Muscle of back (tissue), 11 donors: ENCODE data around the gene MINDY2. TPM values are rescaled to one million over a fixed set of nuclear protein-coding genes. Genes with fewer than 3 reads are reported as not detected.
A peak's percentile ranks its signal among the peaks of the same experiment; 100 is the strongest.
"Not testable (repeated sequence)": the region's sequence is repeated elsewhere in the genome, so short reads cannot be mapped to it uniquely, and the experiment has no call there.

Experiments
- DNase-seq, 3 donors: peaks; one replicate each; pipeline versions ENCODE4 v3.0.0 to v3.0.0-alpha.2; 2013
- polyA plus RNA-seq, 10 donors: library from polyadenylated mRNA; unstranded; fragments of 120-200 nt; gene quantifications; one replicate each; pipeline ENCODE4 v1.2.1, GENCODE V29; 2013; ENCODE audit not compliant: insufficient read length in 10 of 10

Gene MINDY2
- polyA plus RNA-seq, 10 donors, result 6.0 to 12.6 (median 10.1) TPM

DNA sequence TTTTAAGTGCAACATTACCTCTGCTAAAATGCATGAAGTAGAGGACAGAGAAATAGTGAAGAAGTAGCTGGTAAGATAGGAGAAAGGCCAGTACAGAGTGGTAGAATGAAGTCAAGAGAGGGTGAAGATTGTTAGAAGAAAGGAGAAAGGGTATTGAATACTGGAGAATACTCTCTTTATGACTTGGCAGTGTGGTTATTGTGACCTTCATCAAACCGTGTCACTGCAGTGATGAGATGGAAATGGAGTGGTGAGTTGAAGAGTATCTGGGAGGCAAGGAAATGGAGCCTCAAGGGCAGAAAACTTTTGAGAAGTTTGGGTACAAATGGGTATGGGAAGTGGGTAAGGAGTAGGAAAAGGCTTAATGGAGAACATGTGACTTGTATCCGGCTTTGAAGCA is 24.7 kb downstream of the MINDY2 start:
- no peak for DNase-seq

DNA sequence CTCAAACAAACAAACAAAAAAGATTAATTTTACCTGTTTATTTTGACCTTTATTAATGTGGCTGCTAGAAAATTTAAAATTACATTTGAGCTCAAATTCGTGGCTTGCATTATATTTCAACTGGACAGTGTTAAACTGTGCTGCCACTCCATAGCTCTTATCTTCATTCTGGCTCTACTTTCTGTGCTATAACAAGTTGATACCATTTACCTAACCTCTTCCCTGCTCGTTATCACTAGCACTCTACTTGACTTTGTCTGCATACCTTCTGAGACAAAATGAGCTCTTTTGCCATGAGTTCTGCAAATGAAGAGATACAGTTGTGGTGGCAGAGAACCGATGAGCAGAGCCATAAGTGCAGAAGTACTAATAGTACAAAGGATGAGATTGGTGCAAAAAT is 26.4 kb downstream of the MINDY2 start:
- no peak for DNase-seq

DNA sequence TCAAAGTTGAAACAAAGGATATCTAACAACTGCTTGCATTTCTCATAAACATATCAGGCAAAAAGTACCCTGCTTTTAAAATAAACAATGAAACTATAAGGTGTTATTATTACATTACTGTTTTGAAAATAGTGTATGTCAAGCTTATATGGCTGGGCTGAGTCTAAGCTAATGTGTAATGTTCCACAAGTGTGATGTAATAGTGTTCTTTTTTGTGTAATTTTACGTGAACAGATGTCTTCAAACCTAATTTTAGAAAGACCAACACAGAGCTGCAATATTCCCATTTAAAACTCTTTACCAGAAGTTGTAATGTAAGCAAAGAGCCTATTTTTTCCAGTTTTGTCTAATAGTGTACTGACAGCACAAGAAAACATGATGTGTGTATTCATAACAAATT is 34.0 kb downstream of the MINDY2 start:
- DNase-seq, result no peak

DNA sequence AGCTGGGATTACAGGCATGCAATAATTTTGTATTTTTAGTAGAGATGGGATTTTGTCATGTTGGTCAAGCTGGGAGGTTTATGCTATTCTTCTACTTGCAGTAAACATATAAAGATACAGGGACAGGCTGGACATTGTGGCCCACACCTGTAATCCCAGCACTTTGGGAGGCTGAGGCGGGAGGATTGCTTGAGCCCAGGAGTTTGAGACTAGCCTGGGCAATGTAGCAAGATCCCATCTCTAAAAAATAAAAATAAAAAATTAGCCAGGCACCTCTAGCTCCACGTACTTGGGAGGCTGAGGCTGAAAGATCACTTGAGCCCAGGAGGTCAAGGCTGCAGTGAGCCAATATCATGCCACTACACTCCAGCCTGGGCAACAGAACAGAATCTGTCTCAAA is 52.2 kb downstream of the MINDY2 start:
- not testable (repeated sequence) for DNase-seq

DNA sequence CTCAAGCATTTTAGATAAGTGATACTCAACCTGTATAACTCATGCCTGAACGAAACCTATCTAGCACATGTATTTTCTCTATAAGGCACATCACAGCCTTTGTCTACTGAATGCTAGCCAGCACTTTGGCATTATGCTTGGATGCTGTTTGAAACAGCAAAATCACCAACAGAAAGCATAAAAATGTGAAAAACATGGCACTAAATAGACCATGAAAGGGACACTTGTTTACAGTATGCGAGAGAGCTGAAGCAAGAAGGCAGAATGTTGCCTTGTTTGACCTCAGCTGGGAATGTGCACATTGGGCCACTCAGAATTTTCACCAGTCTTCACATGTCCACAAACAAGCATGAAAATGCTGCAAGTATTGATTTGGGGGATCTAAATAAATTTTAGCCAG is 59.5 kb downstream of the MINDY2 start:
- no peak for DNase-seq

DNA sequence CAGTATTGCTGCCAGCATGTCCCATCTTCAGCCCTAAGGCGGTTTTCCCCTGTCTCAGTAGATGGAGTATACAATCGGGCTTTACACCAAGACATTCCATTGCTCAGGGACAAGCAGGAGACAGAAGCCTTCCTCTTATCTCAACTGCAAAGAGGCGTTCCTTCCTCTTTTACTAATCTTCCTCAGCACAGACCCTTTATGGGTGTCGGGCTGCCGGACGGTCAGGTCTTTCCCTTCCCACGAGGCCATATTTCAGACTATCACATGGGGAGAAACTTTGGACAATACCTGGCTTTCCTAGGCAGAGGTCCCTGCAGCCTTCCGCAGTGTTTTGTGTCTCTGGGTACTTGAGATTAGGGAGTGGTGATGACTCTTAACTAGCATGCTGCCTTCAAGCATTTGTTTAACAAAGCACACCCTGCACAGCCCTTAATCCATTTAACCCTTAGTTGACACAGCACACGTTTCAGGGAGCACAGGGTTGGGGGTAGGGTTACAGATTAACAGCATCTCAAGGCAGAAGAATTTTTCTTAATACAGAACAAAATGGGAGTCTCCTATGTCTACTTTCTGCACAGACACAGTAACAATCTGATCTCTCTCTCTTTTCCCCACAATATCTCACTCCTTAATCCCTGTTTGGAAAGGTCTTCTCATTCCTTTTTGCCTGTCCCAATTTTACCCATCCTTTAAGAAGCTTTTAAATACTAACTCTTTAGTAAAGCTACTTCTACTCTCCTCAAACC is 62.8 kb downstream of the MINDY2 start:
- not testable (repeated sequence) for DNase-seq

DNA sequence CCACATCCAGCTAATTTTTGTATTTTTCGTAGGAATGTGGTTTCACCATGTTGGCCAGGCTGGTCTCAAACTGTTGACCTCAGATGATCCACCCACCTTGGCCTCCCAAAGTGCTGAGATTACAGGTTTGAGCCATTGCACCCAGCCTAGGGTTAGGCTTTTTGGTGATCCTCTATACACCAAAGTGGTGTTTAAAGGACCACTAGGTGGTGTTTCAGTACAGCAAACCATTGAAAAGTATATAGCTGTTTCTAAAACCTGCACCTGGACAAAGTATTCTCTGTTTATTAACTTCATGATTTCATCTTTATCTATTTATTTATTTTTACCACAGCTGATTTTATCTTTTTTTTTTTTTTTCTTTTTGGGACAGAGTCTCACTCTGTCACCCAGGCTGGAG is 68.4 kb downstream of the MINDY2 start:
- DNase-seq, result peak in 1 of 3 donors; percentile 6

DNA sequence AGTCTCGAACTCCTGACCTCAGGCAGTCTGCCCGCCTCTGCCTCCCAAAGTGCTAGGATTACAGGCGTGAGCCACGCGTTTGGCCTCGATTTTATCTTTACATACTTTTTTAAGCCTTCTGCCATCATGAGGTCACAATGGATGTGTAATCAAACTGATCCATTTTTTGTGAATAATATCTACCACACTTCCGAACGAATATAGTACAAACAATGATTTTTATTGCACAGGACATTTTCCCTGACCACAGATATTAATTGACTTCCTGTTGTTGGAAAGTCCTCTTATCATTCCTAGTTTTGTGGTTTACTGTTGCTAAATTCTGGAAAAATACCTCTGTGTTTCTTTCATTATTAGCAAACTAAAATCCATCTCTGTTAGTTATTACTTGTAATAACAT is 68.9 kb downstream of the MINDY2 start:
- DNase-seq, result no peak

DNA sequence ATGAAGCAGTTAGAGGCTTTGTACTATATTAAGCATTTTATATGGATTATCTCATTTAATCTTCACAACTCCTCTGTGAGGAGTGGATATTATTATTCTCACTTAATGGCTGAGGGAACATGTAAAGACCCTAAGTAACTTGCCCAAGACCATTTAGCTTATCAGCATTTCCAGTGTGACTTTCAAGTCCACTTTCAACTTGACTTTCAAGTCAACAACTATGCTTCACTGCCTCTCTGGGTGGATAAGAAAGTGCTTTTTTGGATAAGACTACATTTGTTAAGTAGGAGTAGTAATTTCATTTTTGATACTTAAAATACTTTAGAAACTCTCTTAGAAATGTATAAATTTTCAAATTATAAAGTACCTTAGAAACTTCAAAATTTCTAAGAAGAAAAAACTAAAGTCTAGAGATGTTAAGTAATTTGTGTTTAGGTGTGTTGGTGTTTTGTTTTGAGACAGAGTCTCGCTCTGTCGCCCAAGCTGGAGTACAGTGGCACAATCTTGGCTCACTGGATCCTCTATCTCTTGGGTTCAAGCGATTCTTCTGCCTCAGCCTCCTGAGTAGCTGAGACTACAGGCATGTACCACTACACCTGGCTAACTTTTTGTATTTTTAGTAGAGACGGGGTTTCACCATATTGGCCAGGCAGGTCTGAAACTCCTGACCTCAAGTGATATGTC is 71.8 kb downstream of the MINDY2 start:
- DNase-seq, result no peak

DNA sequence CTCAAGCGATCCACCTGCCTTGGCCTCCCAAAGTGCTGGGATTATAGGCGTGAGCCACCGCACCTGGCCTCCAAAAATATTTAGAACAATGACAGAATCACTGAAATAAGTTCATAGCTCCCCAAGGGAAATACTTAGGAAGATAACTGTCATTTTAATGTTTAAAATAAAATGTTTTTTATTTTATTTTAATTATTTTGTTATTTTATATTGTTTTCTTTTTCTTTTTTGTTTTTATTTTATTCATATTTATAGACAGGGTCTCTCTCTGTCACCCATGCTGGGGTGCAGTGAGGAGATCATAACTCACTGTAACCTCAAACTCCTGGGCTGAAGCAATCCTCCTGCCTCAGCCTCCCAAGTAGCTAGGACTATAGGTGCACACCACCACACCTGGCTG is 80.1 kb downstream of the MINDY2 start:
- DNase-seq, result not testable (repeated sequence)

DNA sequence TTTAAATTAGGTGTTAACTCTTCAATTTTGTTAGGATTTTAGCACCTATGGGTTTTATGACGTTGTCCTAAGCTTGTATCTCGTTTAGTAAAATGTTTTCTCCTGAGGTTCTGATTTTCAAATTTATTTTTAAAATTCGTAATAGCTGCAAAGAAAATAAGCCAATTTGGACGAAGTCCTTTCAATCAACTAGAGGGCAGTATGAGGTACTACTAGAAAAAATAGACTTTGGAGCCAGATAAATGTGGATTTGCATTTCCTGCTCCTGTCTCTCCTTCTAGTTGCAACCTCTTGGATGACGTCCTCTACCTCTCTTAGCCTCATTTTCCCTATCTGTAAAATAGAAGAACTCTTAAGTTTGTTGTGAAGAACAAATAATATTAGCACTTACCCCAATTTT is 81.2 kb downstream of the MINDY2 start:
- DNase-seq, result no peak

DNA sequence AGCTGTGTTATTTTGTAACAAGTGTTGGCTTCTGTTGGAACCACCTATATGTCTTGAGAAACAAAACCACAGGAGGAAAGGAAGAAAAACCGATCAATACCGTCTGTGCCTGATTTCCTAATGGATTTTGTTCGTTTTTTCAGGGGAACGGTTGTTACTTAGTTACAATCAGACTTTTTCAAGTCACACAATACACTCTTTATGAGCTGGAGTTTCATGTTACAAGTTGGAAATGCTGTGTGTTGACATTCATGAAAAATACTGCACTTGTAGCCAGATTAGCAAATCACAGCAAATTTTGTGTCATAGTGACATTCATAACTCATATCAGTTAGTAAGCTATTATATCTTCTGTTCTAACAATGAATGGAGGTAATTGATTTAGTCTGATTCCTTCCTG is 83.5 kb downstream of the MINDY2 start:
- no peak for DNase-seq

DNA sequence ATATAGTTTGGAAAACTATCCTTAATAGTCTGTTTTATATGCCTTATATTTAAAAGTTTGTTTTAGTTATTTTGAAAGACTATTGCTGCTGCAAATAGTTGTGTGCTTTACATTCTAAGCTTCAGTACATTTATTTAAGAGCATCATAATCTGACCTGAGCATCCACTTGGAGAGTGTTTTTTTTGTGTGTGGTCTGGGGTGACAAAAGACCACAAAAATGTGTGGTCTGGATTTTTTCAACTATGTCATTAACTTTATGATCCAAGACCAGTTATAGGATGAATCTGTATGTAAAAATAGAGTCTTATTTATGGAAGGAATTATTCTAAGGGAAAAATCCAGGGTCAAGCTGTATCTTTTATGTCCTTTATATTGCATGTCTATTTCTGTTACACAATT is 85.0 kb downstream of the MINDY2 start:
- DNase-seq, result peak in 1 of 3 donors; percentile 56

DNA sequence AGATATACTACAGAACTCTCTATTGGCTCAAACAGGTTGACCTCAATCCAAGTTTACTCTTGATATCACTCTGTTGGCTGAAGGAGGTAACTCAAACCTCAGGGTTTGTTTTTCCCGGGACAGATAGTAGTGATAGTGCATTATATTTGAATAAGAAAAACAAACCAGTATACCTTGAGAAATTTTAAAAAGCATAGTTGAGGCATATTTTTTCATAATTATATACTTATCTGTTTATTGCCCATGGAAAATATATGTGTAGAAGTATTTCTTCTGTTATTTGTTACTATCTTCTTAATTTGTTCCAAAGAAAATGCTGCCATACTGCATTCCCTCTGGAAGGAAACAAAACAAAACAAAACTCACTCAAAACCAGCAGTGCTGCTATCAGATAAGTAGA is 85.5 kb downstream of the MINDY2 start:
- not testable (repeated sequence) for DNase-seq

DNA sequence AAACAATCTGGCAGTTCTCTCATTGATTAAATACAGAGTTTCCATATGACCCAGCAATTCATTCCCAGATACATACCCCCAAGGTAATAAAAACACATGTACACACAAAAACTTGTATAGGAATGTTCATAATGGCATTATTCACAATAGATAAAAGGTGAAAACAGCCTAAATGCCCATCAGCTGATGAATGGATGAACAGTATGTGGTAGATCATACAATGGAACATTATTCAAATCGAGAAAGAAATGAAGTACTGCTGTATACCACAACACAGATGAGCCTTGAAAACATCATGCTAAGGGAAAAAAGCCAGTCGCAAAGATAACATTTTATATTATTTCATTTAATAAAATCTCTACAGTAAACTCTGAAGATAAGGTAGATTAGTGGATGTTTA is 91.2 kb downstream of the MINDY2 start:
- DNase-seq, result no peak

DNA sequence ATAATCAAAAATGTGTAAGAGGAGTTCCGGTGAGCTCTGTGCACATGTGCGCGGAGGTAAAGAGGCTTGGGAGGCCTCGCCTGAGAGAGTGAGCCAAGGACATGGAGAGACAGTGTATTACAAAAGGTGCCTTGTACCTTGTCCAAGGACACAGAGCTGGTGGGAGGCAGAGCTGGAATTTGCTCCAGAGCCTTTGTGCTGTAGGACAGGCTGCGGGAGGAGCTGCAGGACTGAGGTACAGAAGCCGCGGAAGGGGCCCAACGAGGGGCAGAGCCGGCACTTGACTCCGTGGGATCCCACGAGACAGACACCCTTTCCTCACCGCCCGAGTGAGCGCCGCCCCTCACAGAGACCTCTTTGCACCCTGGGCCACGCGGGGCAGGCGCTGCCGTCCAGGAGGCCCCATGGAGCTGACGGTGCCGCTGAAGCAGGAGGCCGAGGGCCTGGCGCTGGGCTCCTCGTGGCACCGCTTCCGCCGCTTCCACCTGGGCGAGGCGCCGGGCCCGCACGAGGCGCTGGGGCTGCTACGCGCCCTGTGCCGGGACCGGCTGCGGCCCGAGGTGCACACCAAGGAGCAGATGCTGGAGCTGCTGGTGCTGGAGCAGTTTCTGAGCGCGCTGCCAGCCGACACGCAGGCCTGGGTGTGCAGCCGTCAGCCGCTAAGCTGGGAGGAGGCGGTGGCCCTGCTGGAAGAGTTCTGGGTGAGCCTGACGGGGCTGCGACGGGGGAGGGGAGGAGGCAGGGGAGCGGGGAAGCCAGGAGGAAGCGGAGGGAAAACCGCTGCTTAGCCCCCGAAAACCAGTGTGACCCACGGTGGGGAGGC is 93.7 kb downstream of the MINDY2 start:
- DNase-seq, result peak; percentile 24 to 80 (median 26)

DNA sequence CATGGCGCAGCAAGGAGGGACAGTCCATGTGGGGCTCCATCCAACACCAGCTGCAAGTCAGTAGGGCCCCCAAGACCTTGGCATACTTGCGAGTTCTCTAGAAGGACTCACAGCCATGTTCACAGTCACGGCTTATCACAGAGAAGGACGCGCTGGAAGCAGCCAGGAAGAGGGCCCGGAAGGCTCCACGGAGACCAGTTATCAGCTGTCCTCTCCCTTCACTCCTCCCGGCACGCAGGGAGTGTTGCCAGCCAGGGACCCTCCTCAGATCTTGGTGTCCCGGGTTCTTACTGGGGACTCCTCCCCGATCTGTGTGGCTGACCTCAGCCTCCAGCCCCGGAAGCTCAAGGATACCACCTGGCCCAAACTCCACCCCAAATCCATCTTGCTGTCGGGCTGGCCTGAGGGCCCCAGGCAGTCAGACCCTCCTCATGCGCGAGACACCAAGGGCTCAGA is 94.4 kb downstream of the MINDY2 start:
- no peak for DNase-seq

DNA sequence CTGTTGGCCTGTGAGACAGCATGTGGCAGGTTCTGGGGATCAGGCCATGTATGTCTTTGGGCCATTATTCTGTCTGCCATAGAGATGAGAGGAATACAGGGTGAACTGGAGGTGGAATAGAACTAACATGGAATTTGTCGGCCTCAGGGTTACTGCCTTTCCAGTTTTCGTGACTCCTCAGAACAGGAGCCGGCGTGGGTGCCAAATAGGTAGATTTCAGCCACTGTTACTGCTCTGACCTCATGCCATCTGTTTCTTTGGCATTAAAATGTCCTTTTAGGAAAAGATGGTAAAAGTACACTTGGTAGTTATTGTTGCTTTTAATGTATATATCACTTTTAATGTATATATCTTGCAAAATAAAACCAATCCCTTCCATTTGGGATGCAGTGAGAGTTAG is 96.8 kb downstream of the MINDY2 start:
- no peak for DNase-seq

DNA sequence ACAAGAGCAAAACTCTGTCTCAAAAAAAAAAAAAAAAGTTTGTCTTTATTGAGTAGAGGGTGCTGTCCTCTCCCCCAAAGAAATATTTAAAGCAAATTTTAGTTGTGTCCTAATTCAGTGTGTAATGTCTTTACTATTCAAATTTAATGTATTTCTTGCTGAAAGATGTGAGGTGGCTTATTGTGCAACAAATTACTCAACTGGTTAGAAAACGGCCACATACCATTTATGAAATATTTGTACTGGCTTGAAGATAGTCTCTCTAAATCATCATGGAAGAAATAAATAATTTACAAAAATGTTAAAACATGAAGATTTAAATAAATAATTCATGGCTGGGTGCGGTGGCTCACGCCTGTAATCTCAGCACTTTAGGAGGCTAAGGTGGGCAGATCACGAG is 99.3 kb downstream of the MINDY2 start:
- DNase-seq, result peak in 1 of 3 donors; percentile 11

DNA sequence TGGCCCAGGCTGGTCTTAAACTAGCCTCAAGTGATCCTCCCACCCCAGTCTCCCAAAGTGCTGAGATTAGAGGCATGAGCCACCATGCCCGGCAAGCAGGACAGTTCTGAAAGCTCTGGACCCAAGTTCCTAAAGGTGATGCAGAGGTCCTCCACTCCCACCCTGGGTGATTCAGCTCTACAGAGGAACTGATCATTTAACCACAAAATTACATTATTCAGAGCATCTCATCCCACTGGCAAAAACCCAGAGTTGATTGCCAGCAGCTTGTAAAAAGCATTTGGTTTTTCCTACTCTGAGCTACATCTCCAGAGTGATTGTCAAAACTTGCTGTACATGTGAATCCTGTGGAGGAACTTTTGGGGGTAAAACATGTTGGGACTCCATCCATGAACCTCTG is 102.2 kb downstream of the MINDY2 start:
- DNase-seq, result peak in 2 of 3 donors; percentile 17 to 27

DNA sequence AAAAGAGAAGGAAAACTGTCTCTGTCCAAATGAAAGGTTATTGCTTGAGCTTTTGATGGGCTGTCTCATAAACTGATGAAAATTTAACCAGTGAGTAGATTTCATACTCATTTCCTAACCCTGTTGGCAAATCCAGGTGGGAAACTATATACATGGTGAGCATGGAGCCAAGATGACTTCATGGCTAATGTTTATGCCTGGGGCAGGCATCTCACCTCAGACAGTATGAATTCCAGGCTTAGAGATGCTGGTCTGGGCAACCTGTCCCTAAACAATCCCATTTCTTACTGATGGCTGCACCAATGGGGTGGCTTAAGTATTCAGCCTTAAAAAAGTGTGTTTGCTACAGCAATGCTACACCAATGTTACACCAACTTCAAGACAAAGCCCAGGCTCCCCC is 104.2 kb downstream of the MINDY2 start:
- DNase-seq, result no peak

DNA sequence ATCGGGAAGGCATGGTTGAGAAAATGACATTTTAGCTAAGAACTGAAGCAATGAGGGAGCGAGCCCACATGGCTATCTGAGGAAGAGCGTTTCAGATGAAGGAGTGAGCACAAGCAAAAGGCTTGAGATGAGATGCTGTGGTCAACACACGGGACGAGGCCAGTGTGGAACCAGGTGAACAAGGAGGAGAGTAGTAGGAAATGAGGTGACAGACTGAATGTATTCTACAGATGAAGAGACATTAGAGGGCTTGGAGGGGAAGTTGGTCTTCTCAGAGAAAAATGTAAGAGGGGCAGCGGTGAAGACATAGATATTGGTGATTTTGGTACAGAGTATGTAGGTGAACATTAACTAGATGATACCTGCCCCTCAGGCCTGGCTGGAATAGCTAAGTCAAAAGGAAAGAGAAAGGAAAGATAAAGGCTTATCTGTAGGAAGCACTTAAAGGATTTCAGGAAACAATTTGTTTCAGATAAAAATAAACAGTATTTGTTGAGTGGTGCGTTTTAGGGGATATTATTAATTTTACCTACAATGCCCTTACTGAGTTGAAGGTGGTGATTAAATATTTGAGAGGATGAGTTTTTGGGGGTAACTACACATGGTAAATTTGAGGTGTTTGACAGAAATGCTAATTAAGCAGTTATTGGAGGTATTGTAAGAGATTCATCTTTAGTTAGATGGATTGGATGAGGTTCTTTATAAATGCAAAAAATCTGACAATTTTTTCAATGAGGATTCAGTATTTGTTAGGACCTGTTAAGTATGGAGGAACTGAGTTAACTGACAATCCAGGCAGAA is 105.4 kb downstream of the MINDY2 start:
- DNase-seq, result no peak
